Measurements from ENCODE around the gene MAST4. TPM values are rescaled to one million over a fixed set of nuclear protein-coding genes. Genes with fewer than 3 reads are reported as not detected.

Gene MAST4
- total and polyA plus RNA-seq, 2 of the 13 experiments (the other 11 are each of a cell fraction or from before 2014, with no cell fraction given) = 3.4 to 3.7 TPM

DNA sequence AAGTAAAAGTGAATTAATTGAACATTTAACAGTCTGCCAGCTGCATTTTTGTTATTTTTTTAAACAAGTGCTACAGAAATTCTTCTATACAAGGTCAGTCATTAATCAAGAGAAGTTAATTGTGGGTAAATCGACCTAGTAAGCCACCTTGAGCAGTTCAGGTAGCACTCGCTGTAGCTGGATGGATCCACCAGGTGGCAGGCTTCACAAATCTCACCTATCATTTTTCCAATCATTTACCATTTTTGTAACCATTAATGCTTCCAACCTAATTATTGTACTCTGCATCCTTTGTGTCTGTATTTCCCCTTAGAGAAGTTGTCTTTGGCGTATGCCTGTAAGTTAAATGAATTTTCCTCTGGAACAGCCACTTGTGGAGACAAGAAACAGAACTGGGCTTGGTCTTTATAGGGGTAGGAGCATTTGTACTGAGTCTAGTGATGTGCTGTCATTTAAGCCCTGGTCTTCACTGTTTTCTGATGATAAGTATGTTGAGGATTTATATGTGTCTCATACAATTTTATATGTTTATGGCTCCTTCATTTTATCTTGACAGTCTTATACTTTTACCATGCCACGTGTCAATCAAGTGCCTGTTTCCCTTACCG is 560.9 kb downstream of the MAST4 start:
- Histone ChIP-seq H3K9ac (ENCODE audit: insufficient read depth, low read depth, low read length) (no peak overlapping the region), H3K36me3 (replicated peaks in 1 of 2; ENCODE audit: control insufficient read depth in 1 of 2, insufficient read depth in 2 of 2, low read length in 2 of 2) (peaks cover 0 to 13% of the 10 kb centered on the region in 2 experiments; a peak in 3 of 5 replicates), H2AFZ (ENCODE audit: low read length) (no peak overlapping the region), H3K4me2 (ENCODE audit: low read depth, low read length) (no peak overlapping the region), H3K79me2 (ENCODE audit: insufficient read depth, low read length) (no peaks in the 10 kb centered on the region), H3K9me3 (ENCODE audit: low read length) (no peaks in the 10 kb centered on the region), H3K27me3 (ENCODE audit: control insufficient read depth in 1 of 2, insufficient read depth in 2 of 2, low read length in 2 of 2) (no peaks in the 10 kb centered on the region), H4K20me1 (ENCODE audit: insufficient read depth, low read length) (no peaks in the 10 kb centered on the region), H3K4me3 (replicated peaks in 1 of 3; ENCODE audit: insufficient read depth in 1 of 3, low read depth in 2 of 3, low read length in 3 of 3) (no peak overlapping the region), H3K4me1 (ENCODE audit: insufficient read depth, low read length) (peaks cover 8% of the 10 kb centered on the region), H3K27ac (ENCODE audit: extremely low read length, insufficient read depth, low read length) (no peak overlapping the region)
- ChIA-PET CTCF (ENCODE audit: low intra/inter-chr PET ratio, low total read pairs) (interaction anchor here (1.2 to 2.0 kb wide), 2 partner anchors 50 to 52 kb away, joined by 3 to 13 read pairs; no protein-coding TSS in a partner anchor), POLR2A (no interaction called here)
- ATAC-seq (peak; percentile 71), FAIRE-seq (peak; percentile 74), DNase-seq (ENCODE audit: low spot score) (peak; percentile 22)
- BruUV-seq (replicated peaks) = no TSS peak
- in situ Hi-C loops (cut with HindIII; ENCODE audit: extremely low pct_ligation_motif_present, low pct_unique_long_range_greater_than_20kb) = loop anchor here (5.0 kb wide), 1 partner anchor 55 kb away; no protein-coding TSS in a partner anchor
- intact Hi-C loops (cut with micrococcal nuclease; ENCODE audit: unreplicated experiment) = loop anchor here (1.0 kb wide), 2 partner anchors 52 to 1095 kb away; no protein-coding TSS in a partner anchor
- WGBS (ENCODE audit: low lambda C conversion rate) = 63% methylated on average over 5 of the region's 5 CpGs
- TF ChIP-seq, protein P1, sequence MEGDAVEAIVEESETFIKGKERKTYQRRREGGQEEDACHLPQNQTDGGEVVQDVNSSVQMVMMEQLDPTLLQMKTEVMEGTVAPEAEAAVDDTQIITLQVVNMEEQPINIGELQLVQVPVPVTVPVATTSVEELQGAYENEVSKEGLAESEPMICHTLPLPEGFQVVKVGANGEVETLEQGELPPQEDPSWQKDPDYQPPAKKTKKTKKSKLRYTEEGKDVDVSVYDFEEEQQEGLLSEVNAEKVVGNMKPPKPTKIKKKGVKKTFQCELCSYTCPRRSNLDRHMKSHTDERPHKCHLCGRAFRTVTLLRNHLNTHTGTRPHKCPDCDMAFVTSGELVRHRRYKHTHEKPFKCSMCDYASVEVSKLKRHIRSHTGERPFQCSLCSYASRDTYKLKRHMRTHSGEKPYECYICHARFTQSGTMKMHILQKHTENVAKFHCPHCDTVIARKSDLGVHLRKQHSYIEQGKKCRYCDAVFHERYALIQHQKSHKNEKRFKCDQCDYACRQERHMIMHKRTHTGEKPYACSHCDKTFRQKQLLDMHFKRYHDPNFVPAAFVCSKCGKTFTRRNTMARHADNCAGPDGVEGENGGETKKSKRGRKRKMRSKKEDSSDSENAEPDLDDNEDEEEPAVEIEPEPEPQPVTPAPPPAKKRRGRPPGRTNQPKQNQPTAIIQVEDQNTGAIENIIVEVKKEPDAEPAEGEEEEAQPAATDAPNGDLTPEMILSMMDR (CRISPR knock-in tag; IDR thresholded peaks at IDR 0.05) = peak; percentile 61
- no peak for TF ChIP-seq FOXK2 (IDR thresholded peaks at IDR 0.05)
- TF ChIP-seq STAG1 (CRISPR knock-in tag; IDR thresholded peaks at IDR 0.05) = peak; percentile 50
- TF ChIP-seq SMC3 (IDR thresholded peaks at IDR 0.05; ENCODE audit: low read length) = peak; percentile 77

- ChIA-PET CTCF (ENCODE audit: low intra/inter-chr PET ratio, low total read pairs) (no interaction called here), POLR2A (no interaction called here)
- no peak overlapping the region for H3K27ac ChIP-seq (ENCODE audit: extremely low read length, insufficient read depth, low read length)
- H2AFZ ChIP-seq (ENCODE audit: low read length) = no peak overlapping the region
- H3K9ac ChIP-seq (ENCODE audit: insufficient read depth, low read depth, low read length) = no peak overlapping the region
- in situ Hi-C loops (cut with HindIII; ENCODE audit: extremely low pct_ligation_motif_present, low pct_unique_long_range_greater_than_20kb) = no loop called here
- ATAC-seq (no peak), DNase-seq (ENCODE audit: low spot score) (no peak), FAIRE-seq (no peak)
- peaks cover under 1 to 21% of the 10 kb centered on the region in 2 experiments; a peak in 3 of 5 replicates for H3K36me3 ChIP-seq (replicated peaks in 1 of 2; ENCODE audit: control insufficient read depth in 1 of 2, insufficient read depth in 2 of 2, low read length in 2 of 2)
- no peaks in the 10 kb centered on the region for H4K20me1 ChIP-seq (ENCODE audit: insufficient read depth, low read length)
- WGBS (ENCODE audit: low lambda C conversion rate) = 96% methylated on average over 3 of the region's 3 CpGs
- H3K79me2 ChIP-seq (ENCODE audit: insufficient read depth, low read length) = no peaks in the 10 kb centered on the region
- H3K4me1 ChIP-seq (ENCODE audit: insufficient read depth, low read length) = no peaks in the 10 kb centered on the region
- no peak overlapping the region for H3K4me2 ChIP-seq (ENCODE audit: low read depth, low read length)
- H3K27me3 ChIP-seq (ENCODE audit: control insufficient read depth in 1 of 2, insufficient read depth in 2 of 2, low read length in 2 of 2) = no peaks in the 10 kb centered on the region
- intact Hi-C loops (cut with micrococcal nuclease; ENCODE audit: unreplicated experiment) = no loop called here
- no peak overlapping the region for H3K4me3 ChIP-seq (replicated peaks in 1 of 3; ENCODE audit: insufficient read depth in 1 of 3, low read depth in 2 of 3, low read length in 3 of 3)
- H3K9me3 ChIP-seq (ENCODE audit: low read length) = no peaks in the 10 kb centered on the region
- BruUV-seq (replicated peaks) = no TSS peak
- TF ChIP-seq HCFC1 (IDR thresholded peaks at IDR 0.05; ENCODE audit: low read depth, low read length) = no peak
- TF ChIP-seq, protein P2, sequence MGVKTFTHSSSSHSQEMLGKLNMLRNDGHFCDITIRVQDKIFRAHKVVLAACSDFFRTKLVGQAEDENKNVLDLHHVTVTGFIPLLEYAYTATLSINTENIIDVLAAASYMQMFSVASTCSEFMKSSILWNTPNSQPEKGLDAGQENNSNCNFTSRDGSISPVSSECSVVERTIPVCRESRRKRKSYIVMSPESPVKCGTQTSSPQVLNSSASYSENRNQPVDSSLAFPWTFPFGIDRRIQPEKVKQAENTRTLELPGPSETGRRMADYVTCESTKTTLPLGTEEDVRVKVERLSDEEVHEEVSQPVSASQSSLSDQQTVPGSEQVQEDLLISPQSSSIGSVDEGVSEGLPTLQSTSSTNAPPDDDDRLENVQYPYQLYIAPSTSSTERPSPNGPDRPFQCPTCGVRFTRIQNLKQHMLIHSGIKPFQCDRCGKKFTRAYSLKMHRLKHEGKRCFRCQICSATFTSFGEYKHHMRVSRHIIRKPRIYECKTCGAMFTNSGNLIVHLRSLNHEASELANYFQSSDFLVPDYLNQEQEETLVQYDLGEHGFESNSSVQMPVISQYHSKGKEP (CRISPR knock-in tag; IDR thresholded peaks at IDR 0.05) = no peak
- TF ChIP-seq SRY (CRISPR knock-in tag; IDR thresholded peaks at IDR 0.05) = no peak
- TF ChIP-seq, protein P3, sequence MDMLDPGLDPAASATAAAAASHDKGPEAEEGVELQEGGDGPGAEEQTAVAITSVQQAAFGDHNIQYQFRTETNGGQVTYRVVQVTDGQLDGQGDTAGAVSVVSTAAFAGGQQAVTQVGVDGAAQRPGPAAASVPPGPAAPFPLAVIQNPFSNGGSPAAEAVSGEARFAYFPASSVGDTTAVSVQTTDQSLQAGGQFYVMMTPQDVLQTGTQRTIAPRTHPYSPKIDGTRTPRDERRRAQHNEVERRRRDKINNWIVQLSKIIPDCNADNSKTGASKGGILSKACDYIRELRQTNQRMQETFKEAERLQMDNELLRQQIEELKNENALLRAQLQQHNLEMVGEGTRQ (IDR thresholded peaks at IDR 0.05; ENCODE audit: low read depth, low read length) = no peak
- TF ChIP-seq, protein P3 (CRISPR knock-in tag; IDR thresholded peaks at IDR 0.05; ENCODE audit: borderline replicate concordance) = no peak
- TF ChIP-seq FOXO1 (CRISPR knock-in tag; IDR thresholded peaks at IDR 0.05) = no peak
- no peak for TF ChIP-seq ZNF557 (CRISPR knock-in tag; IDR thresholded peaks at IDR 0.05)
- TF ChIP-seq ZNF160 (CRISPR knock-in tag; IDR thresholded peaks at IDR 0.05) = no peak
Measured at GRCh38 chr5:67160272-67160671, 564.1 kb downstream of the MAST4 start.

Data from HepG2 (cell line).